HEK293T (cell line): ENCODE data around the gene GGA2.

ENCODE experiments used
- CTCF ChIA-PET: fragments of 350-600 bp; formaldehyde crosslinking; extraction: SDS; loops from one replicate; lab custom pipeline; 2021; ENCODE audit warnings: antibody characterized with exemption, inconsistent platforms; lab: Yijun Ruan, JAX
- POLR2A ChIA-PET: fragments of 350-600 bp; formaldehyde crosslinking; extraction: SDS; loops from one replicate; lab custom pipeline; 2020; ENCODE audit warnings: antibody characterized with exemption, inconsistent platforms; lab: Yijun Ruan, JAX
- DNase-seq: peaks from one replicate; pipeline ENCODE4 v3.0.0; 2012; ENCODE audit warnings: mixed read lengths; ENCODE audit errors: extremely low spot score
- ARNT ChIP-seq: fragments of 450-650 bp; IDR thresholded peaks from 2 replicates; pipeline ENCODE4 v1.6.1; 2017; ENCODE audit warnings: mild to moderate bottlenecking
- BHLHE40 ChIP-seq: fragments of 450-650 bp; IDR thresholded peaks from 2 replicates; pipeline ENCODE4 v1.6.1; 2016; ENCODE audit warnings: mild to moderate bottlenecking, moderate library complexity, borderline replicate concordance
- CTBP1 ChIP-seq: fragments of 450-650 bp; IDR thresholded peaks from 2 replicates; pipeline ENCODE4 v1.6.1; 2016; ENCODE audit warnings: borderline replicate concordance
- ELF4 ChIP-seq: fragments of 450-650 bp; IDR thresholded peaks from 2 replicates; pipeline ENCODE4 v1.6.1; 2017; ENCODE audit warnings: antibody characterized with exemption
- FOXA1 ChIP-seq: fragments of 450-650 bp; IDR thresholded peaks from 2 replicates; pipeline ENCODE4 v1.6.1; 2016; ENCODE audit warnings: mild to moderate bottlenecking
- FOXK2 ChIP-seq: fragments of 450-650 bp; IDR thresholded peaks from 2 replicates; pipeline ENCODE4 v1.6.1; 2016; ENCODE audit warnings: mild to moderate bottlenecking
- FOXM1 ChIP-seq: fragments of 450-650 bp; IDR thresholded peaks from 2 replicates; pipeline ENCODE4 v1.6.1; 2017; ENCODE audit warnings: mild to moderate bottlenecking, borderline replicate concordance
- HDGF ChIP-seq: fragments of 450-650 bp; IDR thresholded peaks from 2 replicates; pipeline ENCODE4 v1.6.1; 2017; ENCODE audit warnings: antibody characterized with exemption, borderline replicate concordance
- L3MBTL2 ChIP-seq: fragments of 450-650 bp; conservative IDR thresholded peaks from 2 replicates; pipeline ENCODE4 v1.6.1; 2016; ENCODE audit warnings: mild to moderate bottlenecking
- LEF1 ChIP-seq: fragments of 450-650 bp; IDR thresholded peaks from 2 replicates; pipeline ENCODE4 v1.6.1; 2017; ENCODE audit warnings: mild to moderate bottlenecking, borderline replicate concordance
- NFRKB ChIP-seq: fragments of 450-650 bp; IDR thresholded peaks from 2 replicates; pipeline ENCODE4 v1.6.1; 2016; ENCODE audit warnings: mild to moderate bottlenecking, moderate library complexity
- SP1 ChIP-seq: fragments of 450-650 bp; IDR thresholded peaks from 2 replicates; pipeline ENCODE4 v1.6.1; 2017
- SUZ12 ChIP-seq: fragments of 450-650 bp; IDR thresholded peaks from 2 replicates; pipeline ENCODE4 v1.6.1; 2016; ENCODE audit warnings: mild to moderate bottlenecking
- TARDBP ChIP-seq: fragments of 450-650 bp; IDR thresholded peaks from 2 replicates; pipeline ENCODE4 v1.6.1; 2016
- ZNF384 ChIP-seq: fragments of 450-650 bp; IDR thresholded peaks from 2 replicates; pipeline ENCODE4 v1.6.1; 2016
- TF ChIP-seq, protein P1 (sequence below): fragments of 450-650 bp; IDR thresholded peaks from 2 replicates; pipeline ENCODE4 v1.6.1; 2016

The GGA2 gene

DNA sequence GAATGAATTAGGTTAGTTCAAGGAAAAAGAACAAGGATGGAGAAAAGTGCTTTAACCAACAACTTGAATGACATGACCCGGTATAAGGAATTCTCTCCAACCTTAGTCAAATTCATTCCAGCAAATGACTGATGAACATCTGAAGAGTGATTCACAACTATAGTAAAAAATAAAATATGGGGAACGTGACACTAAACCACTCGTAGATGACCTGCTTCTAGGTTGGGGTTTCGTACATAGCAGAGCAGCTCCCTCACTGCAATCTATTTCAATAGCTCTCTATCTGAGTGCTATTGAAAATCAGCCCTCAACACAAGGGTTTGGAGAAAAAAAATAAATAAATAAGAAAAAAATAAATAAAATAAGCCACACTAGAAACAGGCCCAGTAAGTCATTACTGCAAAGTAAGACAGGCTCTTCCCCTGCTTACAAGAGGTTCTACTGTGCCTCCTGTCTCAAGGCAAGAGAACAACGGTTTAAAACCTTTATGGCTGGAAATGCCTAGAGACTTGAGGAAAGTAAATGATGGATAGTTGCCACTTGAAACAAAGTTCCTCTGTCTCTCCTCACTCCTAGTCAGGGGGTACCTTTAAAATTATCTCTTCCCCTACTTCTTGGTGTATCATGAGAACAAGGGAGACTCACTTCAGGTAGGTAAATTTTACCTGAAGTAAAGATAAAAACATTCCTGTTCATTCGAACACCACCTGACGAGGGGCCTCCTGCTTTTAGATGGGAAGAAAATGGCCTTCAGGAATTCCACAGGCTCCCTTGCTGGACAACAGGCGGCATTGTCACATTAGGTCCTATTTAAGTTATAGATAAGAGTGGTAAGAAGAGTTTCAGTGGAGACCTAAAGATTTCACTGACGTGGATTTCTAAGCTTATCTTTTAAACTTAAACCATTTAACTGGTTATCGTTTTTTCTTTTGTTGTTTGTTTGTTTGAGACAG is 77.8 kb downstream of the GGA2 start:
- CTCF ChIA-PET, result interaction anchor here (1.6 kb wide), 1 partner anchor 249 kb away, joined by 10 read pairs; no protein-coding TSS in a partner anchor
- TF ChIP-seq BHLHE40 (no peak), SP1 (no peak), ZNF384 (no peak), ELF4 (no peak)
- POLR2A ChIA-PET, result no interaction called here
- DNase-seq, result no peak

DNA sequence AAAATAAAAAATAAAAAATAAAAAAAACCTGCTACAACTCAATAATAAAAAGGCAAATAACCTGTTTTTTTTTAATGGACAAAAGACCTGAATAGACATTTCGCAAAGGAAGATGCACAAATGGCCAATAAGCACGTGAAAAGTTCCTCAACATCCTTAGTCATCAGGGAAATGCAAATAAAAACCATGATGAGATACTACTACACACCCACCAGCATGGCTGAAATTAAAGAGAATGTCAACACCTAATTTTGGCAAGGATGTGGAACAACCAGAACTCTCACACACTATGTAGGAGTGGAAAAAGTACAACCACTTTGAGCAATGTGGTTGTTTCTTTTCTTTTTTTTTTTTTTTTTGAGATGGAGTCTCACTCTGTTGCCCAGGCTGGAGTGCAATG is 81.9 kb downstream of the GGA2 start:
- ChIA-PET POLR2A (no interaction called here), CTCF (no interaction called here)
- no peak for DNase-seq
- no peak for TF ChIP-seq ZNF384

DNA sequence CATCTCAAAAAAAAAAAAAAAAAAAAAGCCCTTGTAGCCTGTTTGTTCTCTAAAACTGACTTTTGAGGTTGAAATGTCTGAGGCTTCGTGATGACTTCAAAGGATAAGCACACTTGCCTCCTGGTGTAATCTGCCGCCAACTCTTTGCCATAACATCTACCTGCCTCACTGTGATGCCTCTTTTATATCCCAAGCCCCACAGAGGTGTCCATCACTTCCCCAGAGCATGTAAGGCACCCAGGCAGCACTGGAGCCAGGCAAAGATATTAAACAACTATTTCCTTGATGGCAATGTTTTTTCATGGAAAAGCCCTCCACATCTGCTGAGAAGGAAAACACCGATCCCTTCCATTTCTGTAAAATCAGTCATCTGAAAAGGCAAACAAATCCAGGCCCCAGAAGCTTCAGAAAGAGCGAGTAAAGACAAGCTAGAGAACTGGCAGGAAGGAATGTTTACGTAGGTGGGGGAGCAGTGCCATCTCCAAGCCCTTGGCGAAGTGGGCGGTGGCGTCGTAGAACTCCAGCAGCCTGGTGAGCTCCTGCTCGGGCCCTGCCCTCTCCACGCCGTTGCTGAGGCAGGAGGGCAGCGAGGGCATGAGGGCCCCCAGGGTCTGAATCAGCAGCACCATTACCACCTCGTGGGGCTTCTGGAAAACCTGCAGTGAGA is 85.9 kb downstream of the GGA2 start:
- ChIA-PET POLR2A (no interaction called here), CTCF (interaction anchor here (1.8 kb wide), 1 partner anchor 10 kb away, joined by 8 read pairs; no protein-coding TSS in a partner anchor)
- no peak for DNase-seq
- TF ChIP-seq, protein P1, sequence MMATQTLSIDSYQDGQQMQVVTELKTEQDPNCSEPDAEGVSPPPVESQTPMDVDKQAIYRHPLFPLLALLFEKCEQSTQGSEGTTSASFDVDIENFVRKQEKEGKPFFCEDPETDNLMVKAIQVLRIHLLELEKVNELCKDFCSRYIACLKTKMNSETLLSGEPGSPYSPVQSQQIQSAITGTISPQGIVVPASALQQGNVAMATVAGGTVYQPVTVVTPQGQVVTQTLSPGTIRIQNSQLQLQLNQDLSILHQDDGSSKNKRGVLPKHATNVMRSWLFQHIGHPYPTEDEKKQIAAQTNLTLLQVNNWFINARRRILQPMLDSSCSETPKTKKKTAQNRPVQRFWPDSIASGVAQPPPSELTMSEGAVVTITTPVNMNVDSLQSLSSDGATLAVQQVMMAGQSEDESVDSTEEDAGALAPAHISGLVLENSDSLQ, result no peak
- TF ChIP-seq BHLHE40 (no peak), HDGF (no peak), LEF1 (no peak), TARDBP (no peak), L3MBTL2 (no peak), FOXK2 (no peak), SUZ12 (no peak)

DNA sequence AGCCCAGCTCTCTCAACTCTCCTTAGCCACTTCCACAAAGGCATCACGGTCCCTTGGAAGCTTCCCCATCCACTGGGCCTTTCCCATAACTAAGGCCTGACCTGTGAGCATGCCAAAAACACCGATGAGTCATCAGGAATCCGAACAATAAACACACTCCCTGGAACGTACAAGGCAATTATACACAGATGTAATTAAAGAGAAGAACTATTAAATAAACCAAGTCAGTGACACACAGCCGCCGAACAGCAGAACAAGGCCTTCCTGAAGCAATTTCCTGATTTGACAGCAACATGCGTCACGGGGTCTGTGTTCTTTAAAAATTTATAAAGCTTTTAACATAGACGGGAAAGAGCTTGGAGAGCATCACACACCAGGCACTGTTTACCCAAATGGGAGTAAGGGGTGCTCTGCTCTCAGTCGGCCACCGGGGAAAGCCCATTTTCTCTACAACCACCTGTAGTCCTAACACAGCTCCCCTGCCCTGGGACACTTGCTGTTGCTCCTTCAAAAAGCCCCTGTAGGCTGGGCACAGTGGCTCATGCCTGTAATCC is 86.7 kb downstream of the GGA2 start:
- DNase-seq, result no peak
- CTCF ChIA-PET, result interaction anchor here (0.6 to 1.8 kb wide), 4 partner anchors 11 to 224 kb away, joined by 3 to 8 read pairs (median 3); no protein-coding TSS in a partner anchor
- POLR2A ChIA-PET, result no interaction called here
- TF ChIP-seq LEF1 (no peak), ZNF384 (no peak), SUZ12 (no peak), HDGF (no peak), CTBP1 (no peak), ARNT (no peak), BHLHE40 (no peak), FOXA1 (no peak), ELF4 (no peak), L3MBTL2 (no peak), NFRKB (no peak), SP1 (no peak), TARDBP (no peak), FOXM1 (no peak), FOXK2 (no peak)
- TF ChIP-seq, protein P1, result no peak

DNA sequence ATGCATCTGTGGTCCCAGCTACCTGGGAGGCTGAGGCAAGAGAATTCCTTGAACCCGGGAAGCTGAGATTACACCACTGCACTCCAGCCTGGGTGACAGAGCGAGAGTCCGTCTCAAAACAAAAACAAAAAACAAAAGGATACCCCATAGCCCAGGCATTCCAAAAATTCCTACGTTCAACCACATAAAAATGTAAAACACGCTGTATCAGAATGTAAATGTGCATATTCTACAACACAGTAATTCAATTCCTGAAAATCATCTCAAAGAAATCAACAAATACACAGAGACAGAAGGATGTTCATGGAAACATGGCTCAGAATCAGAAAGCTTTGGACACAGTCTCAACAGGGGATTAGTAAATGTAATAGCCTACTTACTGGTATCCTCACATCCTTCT is 90.3 kb downstream of the GGA2 start:
- no peak for TF ChIP-seq SP1
- no peak for TF ChIP-seq NFRKB
- TF ChIP-seq ARNT, result no peak
- no peak for TF ChIP-seq TARDBP
- no peak for TF ChIP-seq FOXA1
- TF ChIP-seq BHLHE40, result no peak
- no peak for TF ChIP-seq FOXK2
- TF ChIP-seq SUZ12, result no peak
- TF ChIP-seq, protein P1, result no peak
- no peak for TF ChIP-seq HDGF
- no peak for TF ChIP-seq FOXM1
- no peak for TF ChIP-seq ELF4
- TF ChIP-seq LEF1, result no peak
- TF ChIP-seq ZNF384, result no peak
- no peak for TF ChIP-seq CTBP1
- DNase-seq, result no peak
- ChIA-PET CTCF (interaction anchor here (0.6 to 1.0 kb wide), 2 partner anchors 15 to 303 kb away, joined by 5 to 6 read pairs; no protein-coding TSS in a partner anchor), POLR2A (no interaction called here)

DNA sequence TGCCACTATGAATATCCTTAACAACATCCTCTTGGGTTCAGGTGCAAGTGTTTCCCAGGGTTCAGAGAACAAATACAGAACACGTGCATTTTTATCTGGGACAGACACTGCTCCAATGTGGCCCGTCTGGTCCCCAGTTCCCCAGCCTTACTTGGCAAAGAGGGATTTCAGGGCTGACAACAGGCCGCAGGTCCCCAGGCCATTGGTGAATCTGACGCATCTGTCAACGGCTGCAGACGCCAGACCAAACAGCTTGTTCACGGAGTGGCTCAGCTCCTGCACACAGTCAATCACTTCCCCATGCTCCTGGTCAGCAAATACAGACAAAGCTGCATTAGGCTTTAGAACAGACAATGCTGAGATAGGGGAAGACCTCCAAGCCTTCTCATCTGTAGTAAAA is 93.5 kb downstream of the GGA2 start:
- ChIA-PET CTCF (no interaction called here), POLR2A (no interaction called here)
- TF ChIP-seq FOXM1 (no peak), L3MBTL2 (no peak), FOXA1 (no peak), ELF4 (no peak), BHLHE40 (no peak), ZNF384 (no peak), ARNT (no peak), CTBP1 (no peak)
- DNase-seq, result no peak
